Right renal cortex interstitium (tissue), 3 donors: ENCODE data around the gene THSD4. TPM values are rescaled to one million over a fixed set of nuclear protein-coding genes. Genes with fewer than 3 reads are reported as not detected.
"Not testable (repeated sequence)": the region's sequence is repeated elsewhere in the genome, so short reads cannot be mapped to it uniquely, and the experiment has no call there.

Experiments used
- DNase-seq, 3 donors: peaks; one replicate each; pipeline ENCODE4 v3.0.0-alpha.2; 2013; ENCODE audit warnings: low read depth in 3 of 3, low spot score in 2 of 3
- polyA plus RNA-seq, 3 donors: library from polyadenylated mRNA; unstranded; fragments of 120-200 nt; gene quantifications; one replicate each; pipeline ENCODE4 v1.2.1, GENCODE V29; 2013; ENCODE audit not compliant: insufficient read length in 3 of 3

The THSD4 gene
- polyA plus RNA-seq, 3 donors, result 31.9 to 39.4 (median 33.2) TPM

GRCh38 chr15:71715914-71716313 is 600.6 kb downstream of the THSD4 start:
- DNase-seq, result no peak

- no peak for DNase-seq
Measured at GRCh38 chr15:71716990-71717389, 601.7 kb downstream of the THSD4 start.

GRCh38 chr15:71718116-71718910 is 603.0 kb downstream of the THSD4 start:
- DNase-seq, result no peak

GRCh38 chr15:71723344-71723743 is 608.1 kb downstream of the THSD4 start:
- DNase-seq, result no peak

- DNase-seq, result not testable (repeated sequence)
Measured at GRCh38 chr15:71725207-71725955, 610.1 kb downstream of the THSD4 start.

GRCh38 chr15:71728881-71729280 is 613.6 kb downstream of the THSD4 start:
- DNase-seq, result no peak

GRCh38 chr15:71729319-71729718 is 614.0 kb downstream of the THSD4 start:
- DNase-seq, result no peak

- DNase-seq, result no peak
Measured at GRCh38 chr15:71730277-71731144, 615.2 kb downstream of the THSD4 start.

GRCh38 chr15:71732636-71733035 is 617.4 kb downstream of the THSD4 start:
- no peak for DNase-seq

- no peak for DNase-seq
Measured at GRCh38 chr15:71733122-71733521, 617.9 kb downstream of the THSD4 start.

- no peak for DNase-seq
Measured at GRCh38 chr15:71734709-71735384, 619.6 kb downstream of the THSD4 start.

- DNase-seq, result no peak
Measured at GRCh38 chr15:71735385-71735757, 620.1 kb downstream of the THSD4 start.

- no peak for DNase-seq
Measured at GRCh38 chr15:71736286-71736947, 621.1 kb downstream of the THSD4 start.

- DNase-seq, result no peak
Measured at GRCh38 chr15:71737761-71738160, 622.5 kb downstream of the THSD4 start.

GRCh38 chr15:71739355-71739754 is 624.1 kb downstream of the THSD4 start:
- no peak for DNase-seq

GRCh38 chr15:71742964-71743363 is 627.7 kb downstream of the THSD4 start:
- DNase-seq, result no peak

- no peak for DNase-seq
Measured at GRCh38 chr15:71743861-71744382, 628.7 kb downstream of the THSD4 start.

- no peak for DNase-seq
Measured at GRCh38 chr15:71746719-71747118, 631.4 kb downstream of the THSD4 start.

GRCh38 chr15:71747128-71748083 is 632.1 kb downstream of the THSD4 start:
- no peak for DNase-seq
